Measurements from ENCODE around the gene RNF212.
"Not testable (repeated sequence)": the region's sequence is repeated elsewhere in the genome, so short reads cannot be mapped to it uniquely, and the experiment has no call there.

RNF212 gene

DNA sequence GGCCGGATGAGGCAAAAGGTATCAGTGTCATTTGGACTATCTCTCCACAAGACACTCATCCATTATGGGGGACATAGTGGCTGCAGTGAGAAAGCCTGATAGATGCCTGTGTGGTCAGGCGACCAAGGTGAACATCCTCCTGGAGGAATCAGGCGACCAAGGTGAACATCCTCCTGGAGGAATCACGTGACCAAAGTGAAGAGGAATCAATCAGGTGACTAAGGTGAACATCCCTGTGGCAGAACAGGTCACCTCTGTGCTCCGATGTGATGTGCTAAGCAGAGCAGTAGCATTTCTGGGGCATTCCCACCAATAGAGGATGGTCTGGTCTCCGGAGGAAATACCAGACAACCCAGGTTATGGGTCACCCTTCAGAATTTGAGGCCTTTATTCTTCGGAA lies 44.0 kb downstream of the RNF212 start:
- no peak for DNase-seq (ENCODE audit: low read depth in 2 of 3, low spot score in 1 of 3)

DNA sequence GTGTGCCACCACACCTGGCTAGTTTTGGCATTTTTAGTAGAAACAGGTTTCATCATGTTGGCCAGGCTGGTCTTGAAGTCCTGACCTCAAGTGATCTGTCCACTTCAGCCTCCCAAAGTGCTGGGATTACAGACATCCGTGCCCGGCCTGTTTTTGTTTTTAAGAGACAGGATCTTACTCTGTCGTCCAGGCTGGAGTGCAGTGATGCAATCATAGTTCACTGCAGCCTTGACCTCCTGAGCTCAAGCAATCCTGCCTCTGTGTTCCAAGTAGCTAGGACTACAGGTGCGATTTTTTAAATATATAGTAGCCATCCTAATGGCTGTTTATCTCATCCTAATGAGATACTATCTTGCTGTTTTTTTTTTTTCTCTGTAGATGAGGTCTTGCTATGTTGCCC lies 47.6 kb downstream of the RNF212 start:
- DNase-seq (ENCODE audit: low read depth in 2 of 3, low spot score in 1 of 3), result no peak

GRCh38 chr4:1062419-1062818 lies 50.9 kb downstream of the RNF212 start:
- no peak for DNase-seq (ENCODE audit: low read depth in 2 of 3, low spot score in 1 of 3)

GRCh38 chr4:1061760-1062159 lies 51.6 kb downstream of the RNF212 start:
- DNase-seq (ENCODE audit: low read depth in 2 of 3, low spot score in 1 of 3), result no peak

- no peak for DNase-seq (ENCODE audit: low read depth in 2 of 3, low spot score in 1 of 3)
Observed at GRCh38 chr4:1061056-1061700, 52.2 kb downstream of the RNF212 start.

GRCh38 chr4:1060621-1061020 lies 52.7 kb downstream of the RNF212 start:
- no peak for DNase-seq (ENCODE audit: low read depth in 2 of 3, low spot score in 1 of 3)

GRCh38 chr4:1060121-1060520 lies 53.2 kb downstream of the RNF212 start:
- no peak for DNase-seq (ENCODE audit: low read depth in 2 of 3, low spot score in 1 of 3)

GRCh38 chr4:1058997-1059665 lies 54.2 kb downstream of the RNF212 start:
- DNase-seq (ENCODE audit: low read depth in 2 of 3, low spot score in 1 of 3), result no peak

DNA sequence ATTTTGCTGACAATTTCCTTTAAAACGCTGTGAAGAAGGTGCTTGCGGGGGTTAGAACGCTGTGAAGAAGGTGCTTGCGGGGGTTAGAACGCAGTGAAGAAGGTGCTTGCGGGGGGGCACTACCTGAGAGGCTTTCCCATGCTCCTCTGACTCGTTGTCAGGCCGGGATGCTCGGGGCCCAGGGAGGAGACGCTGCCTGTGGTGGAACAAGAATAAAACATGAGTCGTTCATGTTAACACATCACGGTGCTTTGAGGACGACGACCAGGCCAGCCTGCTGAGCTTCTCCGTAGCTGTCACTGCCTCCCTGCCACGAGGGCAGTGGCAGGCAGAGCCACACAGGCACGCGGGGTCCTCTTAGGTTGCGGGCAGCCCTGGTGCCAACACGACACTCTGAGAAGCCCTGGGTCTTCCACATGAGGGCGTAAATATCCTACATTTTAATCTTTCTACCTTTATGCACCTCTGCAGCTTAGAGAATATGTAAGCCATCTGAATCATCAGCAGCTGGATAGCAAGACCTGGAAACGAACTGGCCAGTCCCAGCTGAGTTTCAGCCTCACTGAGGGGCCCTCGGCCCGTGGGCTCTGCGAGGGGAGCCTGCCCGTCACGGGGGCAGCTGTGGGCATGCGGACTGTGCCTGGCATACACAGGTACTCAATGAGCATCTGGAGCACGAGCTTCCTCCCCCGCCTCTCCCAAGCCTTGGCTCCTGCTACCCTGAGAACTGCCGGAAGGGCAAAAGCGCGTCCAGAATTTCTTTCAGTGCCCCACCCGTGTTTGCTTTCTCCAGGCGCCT lies 55.0 kb downstream of the RNF212 start:
- DNase-seq (ENCODE audit: low read depth in 2 of 3, low spot score in 1 of 3), result no peak

GRCh38 chr4:1057403-1057745 lies 56.0 kb downstream of the RNF212 start:
- no peak for DNase-seq (ENCODE audit: low read depth in 2 of 3, low spot score in 1 of 3)

DNA sequence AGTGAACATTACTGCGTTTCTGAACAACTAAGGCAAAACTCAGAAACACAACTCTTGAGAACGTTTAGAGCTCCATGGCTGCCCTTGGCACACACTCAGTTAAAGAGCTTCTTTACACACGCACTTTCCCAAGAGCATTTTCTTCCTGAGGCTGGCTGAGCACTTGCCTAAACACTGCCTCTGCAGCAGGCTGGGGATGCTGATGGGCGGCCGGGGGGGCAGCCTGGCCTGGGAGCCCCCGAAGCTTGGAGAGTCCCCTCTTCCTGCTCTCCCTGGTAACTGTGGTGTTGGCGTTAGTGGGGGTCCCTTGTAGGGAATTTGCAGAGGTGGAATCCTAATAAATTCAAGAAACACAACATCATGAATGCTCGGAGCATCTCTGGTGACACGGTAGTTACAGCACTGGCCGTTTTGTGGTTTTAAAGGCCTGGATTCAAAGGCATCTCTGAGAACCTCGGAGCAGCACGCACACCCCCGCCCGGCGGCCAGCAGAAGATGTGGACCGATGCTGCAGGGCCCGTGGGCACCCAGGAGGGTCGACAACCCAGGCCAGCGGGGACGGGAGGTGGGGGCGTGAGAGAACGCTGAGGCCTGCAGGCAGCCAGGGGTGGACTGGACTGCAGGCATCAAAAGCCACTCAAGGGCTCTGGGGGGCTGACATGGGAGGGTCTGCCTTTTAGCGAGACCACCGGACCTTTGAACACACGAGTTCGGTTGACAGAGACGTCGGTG lies 56.5 kb downstream of the RNF212 start:
- DNase-seq (ENCODE audit: low read depth in 2 of 3, low spot score in 1 of 3), result no peak

GRCh38 chr4:1055721-1056590 lies 57.4 kb downstream of the RNF212 start:
- DNase-seq (ENCODE audit: low read depth in 2 of 3, low spot score in 1 of 3), result peak; percentile 51 to 66 (median 65)

DNA sequence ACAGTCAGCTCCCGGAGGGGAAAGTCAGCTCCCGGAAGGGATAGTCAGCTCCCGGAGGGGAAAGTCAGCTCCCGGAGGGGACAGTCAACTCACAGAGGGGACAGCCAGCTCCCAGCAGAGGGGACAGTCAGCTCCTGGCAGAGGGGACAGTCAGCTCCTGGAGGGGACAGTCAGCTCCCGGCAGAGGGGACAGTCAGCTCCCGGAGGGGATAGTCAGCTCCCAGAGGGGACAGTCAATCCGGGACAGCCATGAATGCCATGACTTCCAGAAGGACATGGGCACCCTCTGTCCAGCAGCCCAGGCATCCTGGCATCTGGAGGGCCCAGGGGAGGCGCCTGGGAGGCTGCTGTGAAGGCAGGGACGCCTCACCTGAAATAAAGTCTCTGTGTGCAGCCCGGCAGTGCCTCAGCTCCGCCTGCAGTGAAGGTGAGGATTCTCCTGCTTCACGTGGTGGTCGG lies 58.1 kb downstream of the RNF212 start:
- DNase-seq (ENCODE audit: low read depth in 2 of 3, low spot score in 1 of 3), result not testable (repeated sequence)

GRCh38 chr4:1054696-1055242 lies 58.6 kb downstream of the RNF212 start:
- DNase-seq (ENCODE audit: low read depth in 2 of 3, low spot score in 1 of 3), result not testable (repeated sequence)

DNA sequence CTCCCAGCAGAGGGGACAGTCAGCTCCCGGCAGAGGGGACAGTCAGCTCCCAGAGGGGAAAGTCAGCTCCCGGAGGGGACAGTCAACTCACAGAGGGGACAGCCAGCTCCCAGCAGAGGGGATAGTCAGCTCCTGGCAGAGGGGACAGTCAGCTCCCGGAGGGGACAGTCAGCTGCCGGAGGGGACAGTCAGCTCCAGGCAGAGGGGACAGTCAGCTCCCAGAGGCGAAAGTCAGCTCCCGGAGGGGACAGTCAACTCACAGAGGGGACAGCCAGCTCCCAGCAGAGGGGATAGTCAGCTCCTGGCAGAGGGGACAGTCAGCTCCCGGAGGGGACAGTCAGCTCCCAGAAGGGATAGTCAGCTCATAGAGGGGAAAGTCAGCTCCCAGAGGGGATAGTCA lies 59.5 kb downstream of the RNF212 start:
- DNase-seq (ENCODE audit: low read depth in 2 of 3, low spot score in 1 of 3), result not testable (repeated sequence)

- DNase-seq (ENCODE audit: low read depth in 2 of 3, low spot score in 1 of 3), result no peak
Observed at GRCh38 chr4:1053080-1053661, 60.2 kb downstream of the RNF212 start.

- no peak for DNase-seq (ENCODE audit: low read depth in 2 of 3, low spot score in 1 of 3)
Observed at GRCh38 chr4:1052231-1052671, 61.1 kb downstream of the RNF212 start.

GRCh38 chr4:1051472-1051871 lies 61.9 kb downstream of the RNF212 start:
- no peak for DNase-seq (ENCODE audit: low read depth in 2 of 3, low spot score in 1 of 3)

DNA sequence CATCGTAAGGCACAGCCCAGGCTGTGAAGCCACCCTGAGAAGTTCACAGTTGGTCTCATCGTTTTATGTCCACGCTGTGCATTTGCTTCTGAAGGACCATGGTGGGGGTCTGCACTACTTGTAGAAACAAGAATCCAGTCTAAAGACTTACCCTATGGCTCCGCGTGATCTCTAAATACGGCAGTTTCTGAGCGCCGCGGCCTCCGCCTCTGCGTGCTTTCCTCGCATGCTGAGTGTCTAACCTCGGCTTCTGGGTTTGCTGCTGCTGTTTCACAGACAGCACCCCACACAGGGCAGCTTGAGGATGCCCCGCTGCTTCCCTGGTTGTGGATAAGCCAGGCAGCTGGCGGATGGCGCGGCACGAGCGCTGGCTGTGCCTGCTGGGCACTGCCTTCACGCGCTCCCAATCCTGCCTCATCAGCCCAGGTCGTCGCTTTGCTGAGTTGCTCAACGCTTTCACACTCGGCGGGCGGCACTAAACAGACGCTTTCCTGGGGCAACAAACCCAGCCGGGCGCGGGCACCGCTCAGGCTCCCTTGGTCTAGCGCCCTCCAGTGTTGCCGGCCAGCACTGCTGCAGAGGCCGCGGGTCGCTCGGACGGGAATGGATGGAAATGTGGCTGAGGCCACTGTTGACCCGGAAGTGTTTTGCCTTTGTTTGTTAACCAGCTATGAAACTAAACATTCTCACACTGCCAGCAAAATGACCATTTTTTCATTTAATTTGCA lies 62.7 kb downstream of the RNF212 start:
- DNase-seq (ENCODE audit: low read depth in 2 of 3, low spot score in 1 of 3), result no peak
